Ovary (tissue), 9 donors: ENCODE data around the gene PCNT. TPM values are rescaled to one million over a fixed set of nuclear protein-coding genes. Genes with fewer than 3 reads are reported as not detected.
"Not testable (repeated sequence)": the region's sequence is repeated elsewhere in the genome, so short reads cannot be mapped to it uniquely, and the experiment has no call there.

Experiments
- DNase-seq, 5 donors: peaks; one replicate each; pipeline ENCODE4 v3.0.0-alpha.2; 2019 to 2020
- H3K27ac ChIP-seq, 2 donors: fragments of 200-600 bp; one replicate each; pipeline versions ENCODE4 v1.5.1 to v1.8.0; 2019 to 2022
- H3K27me3 ChIP-seq: fragments of 200-600 bp; one replicate; pipeline ENCODE4 v1.8.0; 2022
- H3K36me3 ChIP-seq: fragments of 200-600 bp; sonication (generic); one replicate; pipeline ENCODE4 v1.5.1; 2019
- H3K4me1 ChIP-seq: one replicate; pipeline ENCODE4 v1.8.1; 2013; ENCODE audit warnings: mild to moderate bottlenecking, moderate library complexity; ENCODE audit not compliant: insufficient read depth
- H3K4me3 ChIP-seq: fragments of 200-600 bp; sonication (generic); one replicate; pipeline ENCODE4 v1.5.1; 2017
- H3K9me3 ChIP-seq, 2 donors: fragments of 200-600 bp in 1 of 2; sonication (generic) in 1 of 2; one replicate each; pipeline versions ENCODE4 v1.5.1 to v1.8.1; 2013 to 2019; ENCODE audit warnings: mild to moderate bottlenecking in 1 of 2, moderate library complexity in 1 of 2
- CTCF ChIP-seq, 3 donors: fragments of 450-650 bp in 2 of 3; fragments of 200-600 bp in 1 of 3; IDR thresholded peaks; one replicate each; pipeline versions ENCODE4 v1.5.1 to v1.8.0; 2016 to 2022; ENCODE audit warnings: antibody characterized with exemption in 3 of 3, mild to moderate bottlenecking in 1 of 3
- EP300 ChIP-seq: sonication (generic); formaldehyde crosslinking; IDR thresholded peaks from one replicate; pipeline ENCODE4 v1.6.1; 2017; ENCODE audit warnings: antibody characterized with exemption
- POLR2A ChIP-seq: fragments of 450-650 bp; IDR thresholded peaks from one replicate; pipeline ENCODE4 v1.6.1; 2017; ENCODE audit warnings: antibody characterized with exemption, mild to moderate bottlenecking, moderate library complexity
- WGBS, 3 donors: extraction: QIAGEN DNeasy Blood & Tissue Kit in 1 of 3; methylation state at CpG; one replicate each; pipeline versions ENCODE4 v1.1.5 to v1.1.7; 2013 to 2017; 5-methylcytosine and 5-hydroxymethylcytosine counted together
- intact Hi-C, 4 donors: fragments of 100-400 bp; cut with DNase I; formaldehyde crosslinking; loops; one replicate each; pipeline versions ENCODE4 v1.11.0 to v1.15.1; 2022 to 2023
- polyA plus RNA-seq, 2 donors: library from polyadenylated mRNA; stranded (reverse); fragments of 200-250 nt in 1 of 2; fragments of 350-450 nt in 1 of 2; fragmentation: Illumina TruSeq in 1 of 2; extraction: RNeasy Lipid Tissue Mini Kit (QIAGEN cat#74804) in 1 of 2; gene quantifications; one replicate each; pipeline ENCODE4 v1.2.3, GENCODE V29; 2013 to 2014
- total RNA-seq, 7 donors: library from RNA; depleted of rRNA in 2 of 7; stranded (reverse); fragments of >200 nt in 2 of 7; fragmentation: NEBNext Ultra II Directional in 3 of 7; extraction: Animal tissue kit (Norgen Biotek cat#: 25700) in 3 of 7; gene quantifications; one replicate each; pipeline versions ENCODE4 v1.1.0 to v1.2.4, GENCODE V29; 2016 to 2023
- donor health status: DM: no; HTN: no; CAD: no; lungs with moderate emphysema.
- donor health status: DM: no; HTN: no; CAD: no.
- donor health status: Bipolar disorder and iron deficiency.
- donor health status: DM: yes; HTN: yes; CAD: no.
- donor health status: DM: no; HTN: no; CAD: no.
- donor health status: DM: yes; HTN: yes; CAD: no.

Gene PCNT
- total and polyA plus RNA-seq, 9 donors = 11.1 to 28.2 (median 18.6) TPM

- TF ChIP-seq EP300 (no peak), CTCF (IDR thresholded peaks at IDR 0.05) (no peak), POLR2A (no peak)
- Histone ChIP-seq H3K27me3 (no peaks in the 10 kb centered on the region), H3K36me3 (no peaks in the 10 kb centered on the region), H3K4me3 (no peak overlapping the region), H3K4me1 (no peaks in the 10 kb centered on the region), H3K27ac (no peak overlapping the region), H3K9me3 (no peaks in the 10 kb centered on the region)
- no peak for DNase-seq
- WGBS, 3 donors = 93 to 95% (median 94%) methylated on average over 16 of the region's 16 CpGs
- intact Hi-C loops = no loop called here
Observed at GRCh38 chr21:46371204-46372013, 47.5 kb downstream of the PCNT start.

GRCh38 chr21:46372014-46372485, 48.1 kb downstream of the PCNT start:
- Histone ChIP-seq H3K27me3 (no peaks in the 10 kb centered on the region), H3K9me3 (no peaks in the 10 kb centered on the region), H3K36me3 (no peaks in the 10 kb centered on the region), H3K27ac (no peak overlapping the region), H3K4me1 (no peaks in the 10 kb centered on the region), H3K4me3 (no peak overlapping the region)
- intact Hi-C loops = no loop called here
- DNase-seq = no peak
- 92 to 95% (median 93%) methylated on average over 7 of the region's 7 CpGs for WGBS, 3 donors
- TF ChIP-seq POLR2A (no peak), EP300 (no peak), CTCF (IDR thresholded peaks at IDR 0.05) (no peak)

- H3K36me3 ChIP-seq, H3K4me3 ChIP-seq, H3K27me3 ChIP-seq, H3K27ac ChIP-seq, DNase-seq, H3K9me3 ChIP-seq, intact Hi-C loops, H3K4me1 ChIP-seq: not testable (repeated sequence)
- WGBS, 3 donors = 90 to 95% (median 94%) methylated on average over 10 of the region's 10 CpGs
Observed at GRCh38 chr21:46372947-46373346, 49.0 kb downstream of the PCNT start.

GRCh38 chr21:46374761-46375389, 50.9 kb downstream of the PCNT start:
- intact Hi-C loops = no loop called here
- Histone ChIP-seq H3K27ac (no peak overlapping the region), H3K4me1 (no peaks in the 10 kb centered on the region), H3K9me3 (no peaks in the 10 kb centered on the region), H3K36me3 (no peaks in the 10 kb centered on the region), H3K4me3 (no peak overlapping the region), H3K27me3 (no peaks in the 10 kb centered on the region)
- no peak for DNase-seq
- TF ChIP-seq POLR2A = no peak
- TF ChIP-seq CTCF (IDR thresholded peaks at IDR 0.05) = no peak
- TF ChIP-seq EP300 = no peak
- WGBS, 3 donors = 83 to 86% (median 85%) methylated on average over 21 of the region's 21 CpGs
